ENCODE measurements around the gene KCNT2.

- no peak for TF ChIP-seq CTCF (IDR thresholded peaks at IDR 0.05)
- no peak for TF ChIP-seq EZH2phosphoT487 (IDR thresholded peaks at IDR 0.05; ENCODE audit: borderline replicate concordance, low read depth)
- TF ChIP-seq REST (IDR thresholded peaks at IDR 0.05; ENCODE audit: low read depth, low read length): no peak
- TF ChIP-seq EP300 (IDR thresholded peaks at IDR 0.05; ENCODE audit: borderline replicate concordance in 1 of 2, low read depth in 1 of 2, low read length in 1 of 2): no peak
- no peak for TF ChIP-seq RFX5 (IDR thresholded peaks at IDR 0.05; ENCODE audit: low read length)
- no peak for TF ChIP-seq RAD21 (IDR thresholded peaks at IDR 0.05; ENCODE audit: low read length)
- no peak for TF ChIP-seq MAX (IDR thresholded peaks at IDR 0.05; ENCODE audit: low read depth)
- TF ChIP-seq IRF3 (IDR thresholded peaks at IDR 0.05; ENCODE audit: low read depth, low read length): no peak
Observed at GRCh38 chr1:196527919-196528318, 80.3 kb downstream of the KCNT2 start.
